Stimulated activated CD4-positive, alpha-beta T cell treated with anti-CD3 and anti-CD28 coated beads, TNF-alpha, amount 100 ng/mL, for 24 hours (primary cell): ENCODE measurements around the gene XYLT1.

Experiments
- DNase-seq, 3 experiments: peaks; one replicate each; pipeline ENCODE4 v3.0.0-alpha.2; 2020; ENCODE audit warnings: low read depth in 3 of 3

Gene XYLT1

GRCh38 chr16:17101646-17102045 is 369.1 kb downstream of the XYLT1 start:
- DNase-seq: no peak

- no peak for DNase-seq
Observed at GRCh38 chr16:17098685-17099084, 372.1 kb downstream of the XYLT1 start.

- DNase-seq: no peak
Observed at GRCh38 chr16:17084130-17084529, 386.6 kb downstream of the XYLT1 start.

- no peak for DNase-seq
Observed at GRCh38 chr16:17083628-17084027, 387.1 kb downstream of the XYLT1 start.

GRCh38 chr16:17082095-17082882 is 388.5 kb downstream of the XYLT1 start:
- no peak for DNase-seq

- DNase-seq: no peak
Observed at GRCh38 chr16:17080105-17080504, 390.7 kb downstream of the XYLT1 start.

- no peak for DNase-seq
Observed at GRCh38 chr16:17078931-17079631, 391.7 kb downstream of the XYLT1 start.

- no peak for DNase-seq
Observed at GRCh38 chr16:17076818-17077498, 393.8 kb downstream of the XYLT1 start.

GRCh38 chr16:17076092-17076754 is 394.5 kb downstream of the XYLT1 start:
- no peak for DNase-seq

- DNase-seq: no peak
Observed at GRCh38 chr16:17072104-17072503, 398.7 kb downstream of the XYLT1 start.

- DNase-seq: peak; percentile 69 to 85 (median 80)
Observed at GRCh38 chr16:17070882-17071592, 399.7 kb downstream of the XYLT1 start.

- DNase-seq: no peak
Observed at GRCh38 chr16:17069681-17070080, 401.1 kb downstream of the XYLT1 start.

- no peak for DNase-seq
Observed at GRCh38 chr16:17068524-17068923, 402.2 kb downstream of the XYLT1 start.

GRCh38 chr16:17067882-17068281 is 402.9 kb downstream of the XYLT1 start:
- DNase-seq: no peak

GRCh38 chr16:17063201-17064139 is 407.3 kb downstream of the XYLT1 start:
- DNase-seq: no peak

GRCh38 chr16:17062676-17063075 is 408.1 kb downstream of the XYLT1 start:
- DNase-seq: no peak

GRCh38 chr16:17061326-17061725 is 409.4 kb downstream of the XYLT1 start:
- no peak for DNase-seq

GRCh38 chr16:17058471-17058870 is 412.3 kb downstream of the XYLT1 start:
- DNase-seq: no peak

GRCh38 chr16:17056666-17057065 is 414.1 kb downstream of the XYLT1 start:
- DNase-seq: no peak

- no peak for DNase-seq
Observed at GRCh38 chr16:17053536-17054160, 417.1 kb downstream of the XYLT1 start.
